Activated naive CD4-positive, alpha-beta T cell treated with anti-CD3 and anti-CD28 coated beads, Interleukin-2, amount 50 U/mL, for 24 hours (primary cell): ENCODE results near the gene PRMT5.
"Not testable (repeated sequence)": the region's sequence is repeated elsewhere in the genome, so short reads cannot be mapped to it uniquely, and the experiment has no call there.

Experiments used
- H3K27ac Mint-ChIP-seq: one replicate; pipeline ENCODE4 v1.8.0; 2021; ENCODE audit warnings: mild to moderate bottlenecking, mixed read lengths
- H3K27me3 Mint-ChIP-seq: one replicate; pipeline ENCODE4 v1.8.0; 2021; ENCODE audit warnings: mixed read lengths
- H3K36me3 Mint-ChIP-seq: one replicate; pipeline ENCODE4 v1.8.0; 2021; ENCODE audit warnings: mixed read lengths
- H3K4me1 Mint-ChIP-seq: one replicate; pipeline ENCODE4 v1.8.0; 2021; ENCODE audit warnings: mixed read lengths
- H3K4me3 Mint-ChIP-seq: one replicate; pipeline ENCODE4 v1.8.0; 2021; ENCODE audit warnings: mild to moderate bottlenecking, mixed read lengths
- H3K9me3 Mint-ChIP-seq: one replicate; pipeline ENCODE4 v1.8.0; 2021; ENCODE audit warnings: mixed read lengths

Gene PRMT5

GRCh38 chr14:22929104-22929960 lies at the start of gene PRMT5:
Gene PRMT5 (minus strand): TSS chr14:22929376. CDS start chr14:22929361, 15 bp downstream.
- no peaks in the 10 kb centered on the region for H3K9me3 Mint-ChIP-seq
- H3K4me1 Mint-ChIP-seq, result peaks cover 34% of the 10 kb centered on the region
- no peaks in the 10 kb centered on the region for H3K27me3 Mint-ChIP-seq
- no peak within 1 kb of the TSS for H3K4me3 Mint-ChIP-seq
- H3K36me3 Mint-ChIP-seq, result peaks cover 18% of the 10 kb centered on the region
- no peak within 1 kb of the TSS for H3K27ac Mint-ChIP-seq

GRCh38 chr14:22978487-22978837 lies 49.3 kb upstream of the PRMT5 start:
- Mint-ChIP-seq H3K9me3 (no peaks in the 10 kb centered on the region), H3K4me3 (no peak overlapping the region), H3K4me1 (peaks cover 8% of the 10 kb centered on the region), H3K27ac (no peak overlapping the region), H3K27me3 (no peaks in the 10 kb centered on the region), H3K36me3 (no peaks in the 10 kb centered on the region)

DNA sequence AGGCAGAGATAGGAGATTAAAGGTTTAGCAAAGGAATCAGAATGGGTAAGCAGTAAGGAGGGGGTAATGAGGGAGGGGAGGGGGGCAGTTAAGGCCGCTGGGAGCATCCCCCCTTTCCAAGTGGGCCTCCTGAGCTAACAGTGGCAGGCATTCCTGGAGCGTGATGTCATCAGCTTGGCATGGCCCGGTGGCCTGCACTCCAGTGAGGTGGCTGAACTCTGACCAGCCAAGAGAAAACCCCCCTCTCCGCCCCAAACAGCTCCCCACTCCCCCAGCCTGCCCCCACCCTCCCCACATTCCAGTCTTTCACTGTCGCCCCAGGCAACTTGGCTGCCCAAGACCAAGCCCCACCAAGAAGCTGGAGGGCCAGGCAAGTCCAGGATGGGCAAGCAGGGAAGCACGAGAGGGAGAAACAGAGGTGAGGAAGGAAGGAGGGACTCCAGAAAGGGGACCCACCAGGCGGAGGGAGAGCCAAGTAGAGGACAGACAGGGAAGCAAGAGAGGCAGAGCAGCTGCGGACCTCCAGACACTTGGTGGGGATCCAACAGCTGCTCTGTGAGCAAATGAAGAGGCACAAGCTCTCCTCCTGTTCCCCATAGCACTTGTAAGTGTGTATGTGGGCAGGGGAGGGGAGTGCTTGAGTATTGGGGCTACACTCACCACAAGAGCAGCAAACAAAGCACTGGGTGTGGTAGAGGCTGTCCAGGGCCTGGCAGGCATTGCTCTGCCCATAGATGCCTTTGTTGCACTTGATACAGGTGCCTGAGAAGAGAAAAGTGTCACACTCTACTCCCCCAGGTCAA lies 48.7 kb upstream of the PRMT5 start:
- Mint-ChIP-seq H3K4me1 (peaks cover 8% of the 10 kb centered on the region), H3K36me3 (no peaks in the 10 kb centered on the region), H3K27ac (peak overlapping the region; percentile 68), H3K9me3 (no peaks in the 10 kb centered on the region), H3K4me3 (no peak overlapping the region), H3K27me3 (no peaks in the 10 kb centered on the region)

DNA sequence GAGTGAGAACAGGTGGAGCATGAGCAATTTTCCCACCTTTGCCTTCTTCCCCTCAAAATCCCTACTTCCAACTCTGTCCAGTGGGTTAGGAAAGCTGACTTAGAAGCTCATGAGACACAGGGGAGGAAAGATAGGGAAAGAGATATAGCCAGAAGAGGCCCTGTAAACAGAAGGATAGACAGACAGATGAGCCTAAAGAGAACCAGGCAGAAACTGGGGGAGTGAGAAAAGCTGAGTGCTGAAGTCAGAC lies 48.2 kb upstream of the PRMT5 start:
- H3K9me3 Mint-ChIP-seq, result no peaks in the 10 kb centered on the region
- H3K4me3 Mint-ChIP-seq, result no peak overlapping the region
- H3K36me3 Mint-ChIP-seq, result no peaks in the 10 kb centered on the region
- peaks cover 8% of the 10 kb centered on the region for H3K4me1 Mint-ChIP-seq
- peak overlapping the region; percentile 68 for H3K27ac Mint-ChIP-seq
- no peaks in the 10 kb centered on the region for H3K27me3 Mint-ChIP-seq

- Mint-ChIP-seq H3K4me3 (no peak overlapping the region), H3K27me3 (no peaks in the 10 kb centered on the region), H3K27ac (no peak overlapping the region), H3K4me1 (peaks cover 8% of the 10 kb centered on the region), H3K9me3 (no peaks in the 10 kb centered on the region), H3K36me3 (no peaks in the 10 kb centered on the region)
Measured at GRCh38 chr14:22976620-22977433, 47.7 kb upstream of the PRMT5 start.

GRCh38 chr14:22974530-22975313 lies 45.5 kb upstream of the PRMT5 start:
- peaks cover 3% of the 10 kb centered on the region for H3K4me1 Mint-ChIP-seq
- no peaks in the 10 kb centered on the region for H3K27me3 Mint-ChIP-seq
- H3K27ac Mint-ChIP-seq, result no peak overlapping the region
- H3K9me3 Mint-ChIP-seq, result no peaks in the 10 kb centered on the region
- no peaks in the 10 kb centered on the region for H3K36me3 Mint-ChIP-seq
- H3K4me3 Mint-ChIP-seq, result no peak overlapping the region

DNA sequence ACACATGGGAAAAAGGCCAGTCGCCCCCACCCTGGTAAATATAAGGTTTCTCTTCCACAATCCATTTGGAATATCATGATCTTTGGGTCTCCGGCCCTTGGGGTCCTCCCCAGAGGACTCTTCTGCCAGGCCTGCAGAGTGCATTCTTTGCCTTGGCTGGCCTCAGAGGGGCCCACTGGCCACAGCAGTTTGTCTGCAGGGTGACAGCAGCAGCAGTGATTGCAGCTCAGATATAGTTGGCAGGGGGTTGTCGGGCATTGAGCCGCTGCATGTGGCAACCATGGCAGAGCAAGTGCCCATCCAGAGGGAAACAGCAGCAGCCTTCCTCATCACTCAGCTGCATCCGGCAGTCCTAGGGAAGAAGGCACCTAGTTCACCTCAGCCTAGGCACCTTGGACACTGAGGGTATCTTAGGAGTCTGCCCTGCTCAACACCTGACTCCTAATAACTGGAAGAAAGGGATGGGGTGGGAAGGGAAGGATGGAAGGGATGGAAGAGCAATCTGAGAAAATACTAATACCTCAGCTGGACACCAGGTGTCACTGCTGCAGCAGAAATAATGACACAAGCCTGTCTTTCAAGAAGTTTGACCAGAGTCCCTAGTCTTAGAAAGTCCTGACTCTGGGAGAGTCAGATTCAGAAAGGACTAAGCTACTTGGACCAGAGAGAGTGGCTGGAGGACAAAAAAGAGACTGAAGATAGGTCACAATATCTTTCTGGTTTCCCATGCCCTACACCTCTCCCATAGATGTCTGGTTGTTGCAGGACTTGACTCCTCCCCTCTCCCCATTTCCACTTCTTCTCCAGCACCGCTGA lies 44.2 kb upstream of the PRMT5 start:
- H3K36me3 Mint-ChIP-seq, result no peaks in the 10 kb centered on the region
- H3K9me3 Mint-ChIP-seq, result no peaks in the 10 kb centered on the region
- no peak overlapping the region for H3K4me3 Mint-ChIP-seq
- no peaks in the 10 kb centered on the region for H3K4me1 Mint-ChIP-seq
- H3K27me3 Mint-ChIP-seq, result no peaks in the 10 kb centered on the region
- H3K27ac Mint-ChIP-seq, result no peak overlapping the region

GRCh38 chr14:22972313-22972930 lies 43.2 kb upstream of the PRMT5 start:
- no peaks in the 10 kb centered on the region for H3K4me1 Mint-ChIP-seq
- no peaks in the 10 kb centered on the region for H3K36me3 Mint-ChIP-seq
- no peak overlapping the region for H3K27ac Mint-ChIP-seq
- H3K9me3 Mint-ChIP-seq, result no peaks in the 10 kb centered on the region
- H3K4me3 Mint-ChIP-seq, result no peak overlapping the region
- no peaks in the 10 kb centered on the region for H3K27me3 Mint-ChIP-seq

GRCh38 chr14:22971152-22971551 lies 42.0 kb upstream of the PRMT5 start:
- H3K27me3 Mint-ChIP-seq, result no peaks in the 10 kb centered on the region

GRCh38 chr14:22966783-22967269 lies 37.6 kb upstream of the PRMT5 start:
- Mint-ChIP-seq H3K9me3 (no peaks in the 10 kb centered on the region), H3K4me3 (no peak overlapping the region), H3K36me3 (no peaks in the 10 kb centered on the region), H3K4me1 (no peaks in the 10 kb centered on the region), H3K27me3 (no peaks in the 10 kb centered on the region), H3K27ac (no peak overlapping the region)

More at GRCh38 chr14:22971152-22971551, 42.0 kb upstream of the PRMT5 start:
- Mint-ChIP-seq H3K27ac (no peak overlapping the region), H3K9me3 (no peaks in the 10 kb centered on the region), H3K4me1 (no peaks in the 10 kb centered on the region), H3K36me3 (no peaks in the 10 kb centered on the region), H3K4me3 (no peak overlapping the region)

DNA sequence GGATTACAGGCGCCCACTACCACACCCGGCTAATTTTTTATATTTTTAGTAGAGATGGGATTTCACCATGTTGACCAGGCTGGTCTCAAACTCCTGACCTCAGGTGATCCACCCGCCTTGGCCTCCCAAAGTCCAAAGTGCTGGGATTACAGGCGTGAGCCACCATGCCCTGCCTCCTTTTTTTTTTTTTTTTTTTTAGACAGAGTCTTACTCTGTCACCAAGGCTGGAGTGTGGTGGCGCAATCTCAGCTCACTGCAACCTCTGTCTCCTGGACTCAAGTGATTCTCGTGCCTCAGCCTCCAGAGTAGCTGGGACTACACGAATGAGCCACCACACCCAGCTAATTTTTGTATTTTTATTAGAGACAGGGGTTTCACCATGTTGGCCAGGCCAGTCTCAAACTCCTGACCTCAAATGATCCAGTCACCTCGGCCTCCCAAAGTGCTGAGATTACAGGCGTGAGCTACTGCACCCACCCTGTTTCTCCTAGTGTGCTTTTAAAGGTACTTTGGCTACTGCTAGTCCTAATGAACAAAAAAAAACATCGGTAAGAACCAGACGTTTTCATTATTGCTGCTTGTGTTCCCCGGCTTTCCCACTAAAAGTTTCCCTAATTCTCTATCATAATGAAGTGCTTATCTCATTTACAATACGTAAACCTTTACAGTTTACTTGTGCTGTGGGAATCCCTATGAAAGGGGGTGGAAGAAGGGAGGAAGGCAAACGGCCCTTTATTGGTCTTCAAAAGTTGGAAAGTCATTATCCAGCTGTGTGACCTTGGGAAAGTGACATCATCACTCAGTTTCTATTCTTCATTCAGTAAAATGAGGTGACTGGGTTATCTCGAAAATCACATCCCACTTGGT lies 37.0 kb upstream of the PRMT5 start:
- H3K4me1 Mint-ChIP-seq, H3K27me3 Mint-ChIP-seq, H3K4me3 Mint-ChIP-seq, H3K36me3 Mint-ChIP-seq, H3K27ac Mint-ChIP-seq, H3K9me3 Mint-ChIP-seq: not testable (repeated sequence)

DNA sequence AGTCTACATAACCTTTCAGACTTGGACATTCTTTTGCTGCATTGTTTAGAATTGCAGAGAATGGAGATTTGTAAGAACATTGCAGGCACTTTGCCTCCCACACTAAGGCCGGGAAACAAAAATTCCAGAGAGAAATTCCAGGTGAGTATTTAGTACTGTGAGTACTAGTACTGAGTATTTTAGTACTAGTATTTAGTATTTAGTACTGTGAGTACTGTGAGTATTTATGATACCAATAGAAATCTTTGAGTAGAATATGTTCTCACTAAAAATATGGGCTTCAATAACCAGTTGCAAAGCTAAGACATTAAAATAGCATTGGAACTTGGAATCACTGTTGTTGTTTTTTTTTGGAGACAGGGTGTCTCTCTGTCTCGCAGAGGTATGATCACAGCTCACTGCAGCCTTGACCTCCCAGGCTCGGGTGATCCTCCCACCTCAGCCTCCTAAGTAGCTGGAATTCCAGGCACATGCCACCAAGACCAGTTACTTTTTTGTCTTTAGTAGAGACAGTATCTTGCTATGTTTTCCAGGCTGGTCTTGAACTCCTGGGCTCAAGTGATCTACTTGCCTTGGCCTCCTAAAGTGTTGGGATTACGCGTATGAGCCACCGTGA lies 33.0 kb upstream of the PRMT5 start:
- no peaks in the 10 kb centered on the region for H3K27me3 Mint-ChIP-seq
- H3K9me3 Mint-ChIP-seq, result no peaks in the 10 kb centered on the region
- H3K36me3 Mint-ChIP-seq, result no peaks in the 10 kb centered on the region
- H3K27ac Mint-ChIP-seq, result no peak overlapping the region
- H3K4me1 Mint-ChIP-seq, result no peaks in the 10 kb centered on the region
- H3K4me3 Mint-ChIP-seq, result no peak overlapping the region
